Nephron progenitor cell (in vitro differentiated cells): ENCODE results near the gene STAT2.
"Not testable (repeated sequence)": the region's sequence is repeated elsewhere in the genome, so short reads cannot be mapped to it uniquely, and the experiment has no call there.

Experiments
- DNase-seq: peaks from one replicate; pipeline ENCODE4 v3.0.0; 2021
- H3K27ac Mint-ChIP-seq: 2 replicates; pipeline ENCODE4 v1.8.0; 2021; ENCODE audit warnings: mild to moderate bottlenecking, moderate library complexity, mixed read lengths
- H3K27me3 Mint-ChIP-seq: 2 replicates; pipeline ENCODE4 v1.8.0; 2021; ENCODE audit warnings: mild to moderate bottlenecking, low read depth, mixed read lengths; ENCODE audit not compliant: poor library complexity
- H3K36me3 Mint-ChIP-seq: 2 replicates; pipeline ENCODE4 v1.8.0; 2021; ENCODE audit warnings: low read depth, mixed read lengths
- H3K4me1 Mint-ChIP-seq: 2 replicates; pipeline ENCODE4 v1.8.0; 2021; ENCODE audit warnings: mixed read lengths
- H3K4me3 Mint-ChIP-seq: 2 replicates; pipeline ENCODE4 v1.8.0; 2021; ENCODE audit warnings: mild to moderate bottlenecking, moderate library complexity, mixed read lengths
- H3K9me3 Mint-ChIP-seq: 2 replicates; pipeline ENCODE4 v1.8.0; 2021; ENCODE audit warnings: mild to moderate bottlenecking, moderate library complexity, mixed read lengths
- CTCF ChIP-seq: fragments of 200-600 bp; sonication (generic); IDR thresholded peaks from 2 replicates; pipeline ENCODE4 v1.5.0; 2021; ENCODE audit warnings: antibody characterized with exemption

The STAT2 gene

GRCh38 chr12:56359851-56360767 lies at the start of gene STAT2:
Gene STAT2, minus strand, starts transcription at chr12:56360107. Its CDS starts 3,536 bp downstream, at chr12:56356571.
- peak; percentile 99 for DNase-seq
- Mint-ChIP-seq H3K4me3 (peak within 1 kb of the TSS; percentile 97), H3K4me1 (peaks cover 23% of the 10 kb centered on the region), H3K9me3 (no peaks in the 10 kb centered on the region), H3K36me3 (peaks cover 8% of the 10 kb centered on the region), H3K27ac (peak within 1 kb of the TSS; percentile 75), H3K27me3 (peaks cover 37% of the 10 kb centered on the region)
- TF ChIP-seq CTCF, result no peak

- Mint-ChIP-seq H3K27me3 (no peaks in the 10 kb centered on the region), H3K4me1 (no peaks in the 10 kb centered on the region), H3K36me3 (no peaks in the 10 kb centered on the region), H3K4me3 (no peak overlapping the region), H3K27ac (no peak overlapping the region), H3K9me3 (no peaks in the 10 kb centered on the region)
- TF ChIP-seq CTCF, result no peak
- no peak for DNase-seq
Observed at GRCh38 chr12:56408799-56409417, 49.0 kb upstream of the STAT2 start.

GRCh38 chr12:56404227-56404626 lies 44.3 kb upstream of the STAT2 start:
- H3K27ac Mint-ChIP-seq, H3K36me3 Mint-ChIP-seq, DNase-seq, H3K4me1 Mint-ChIP-seq, H3K9me3 Mint-ChIP-seq, H3K4me3 Mint-ChIP-seq: not testable (repeated sequence)
- peaks cover 12% of the 10 kb centered on the region for H3K27me3 Mint-ChIP-seq

- H3K27ac Mint-ChIP-seq, H3K4me3 Mint-ChIP-seq, DNase-seq, H3K36me3 Mint-ChIP-seq, H3K4me1 Mint-ChIP-seq: not testable (repeated sequence)
- peaks cover 16% of the 10 kb centered on the region for H3K27me3 Mint-ChIP-seq
- H3K9me3 Mint-ChIP-seq, result peaks cover 21% of the 10 kb centered on the region
Observed at GRCh38 chr12:56401612-56402011, 41.7 kb upstream of the STAT2 start.

- peaks cover 21% of the 10 kb centered on the region for H3K9me3 Mint-ChIP-seq
- H3K36me3 Mint-ChIP-seq, H3K4me1 Mint-ChIP-seq, H3K27ac Mint-ChIP-seq, DNase-seq, H3K4me3 Mint-ChIP-seq: not testable (repeated sequence)
- H3K27me3 Mint-ChIP-seq, result peaks cover 16% of the 10 kb centered on the region
Observed at GRCh38 chr12:56401125-56401524, 41.2 kb upstream of the STAT2 start.

- not testable (repeated sequence) for H3K4me1 Mint-ChIP-seq, H3K36me3 Mint-ChIP-seq, H3K27ac Mint-ChIP-seq, H3K4me3 Mint-ChIP-seq, DNase-seq
- Mint-ChIP-seq H3K9me3 (peaks cover 22% of the 10 kb centered on the region), H3K27me3 (peaks cover 16% of the 10 kb centered on the region)
Observed at GRCh38 chr12:56399466-56399865, 39.6 kb upstream of the STAT2 start.

- Mint-ChIP-seq H3K4me3 (no peak overlapping the region), H3K27me3 (peaks cover 11% of the 10 kb centered on the region), H3K4me1 (no peaks in the 10 kb centered on the region)
Observed at GRCh38 chr12:56398324-56398723, 38.4 kb upstream of the STAT2 start.

More at GRCh38 chr12:56398324-56398723, 38.4 kb upstream of the STAT2 start:
- H3K9me3 Mint-ChIP-seq, result peaks cover 30% of the 10 kb centered on the region
- no peak for TF ChIP-seq CTCF
- H3K27ac Mint-ChIP-seq, result no peak overlapping the region
- DNase-seq, result no peak
- no peaks in the 10 kb centered on the region for H3K36me3 Mint-ChIP-seq
